VCaP (cell line): ENCODE results near the gene ABCB9.

ENCODE experiments used
- H3K27ac ChIP-seq: fragments of 450-650 bp; 2 replicates; pipeline ENCODE4 v1.5.1; 2017
- CTCF ChIP-seq: fragments of 450-650 bp; conservative IDR thresholded peaks from 2 replicates; pipeline ENCODE4 v1.5.1; 2017; ENCODE audit warnings: mild to moderate bottlenecking, moderate library complexity

Gene ABCB9

DNA sequence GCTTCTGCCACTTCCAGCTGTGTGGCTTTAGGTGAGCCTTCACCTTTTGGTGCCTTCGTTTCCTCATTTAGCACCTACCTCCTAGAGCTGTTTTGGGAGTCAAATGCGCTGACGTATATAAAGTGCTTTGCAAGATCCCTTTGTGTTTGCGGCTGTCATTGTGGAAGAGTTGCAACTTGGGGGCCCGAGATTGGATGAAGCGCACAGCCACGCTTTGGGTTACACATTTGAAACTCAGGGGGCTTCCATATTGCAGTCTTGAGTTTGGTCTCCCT lies 13.6 kb upstream of the ABCB9 start:
- TF ChIP-seq CTCF: no peak
- H3K27ac ChIP-seq: peak overlapping the region; percentile 88

DNA sequence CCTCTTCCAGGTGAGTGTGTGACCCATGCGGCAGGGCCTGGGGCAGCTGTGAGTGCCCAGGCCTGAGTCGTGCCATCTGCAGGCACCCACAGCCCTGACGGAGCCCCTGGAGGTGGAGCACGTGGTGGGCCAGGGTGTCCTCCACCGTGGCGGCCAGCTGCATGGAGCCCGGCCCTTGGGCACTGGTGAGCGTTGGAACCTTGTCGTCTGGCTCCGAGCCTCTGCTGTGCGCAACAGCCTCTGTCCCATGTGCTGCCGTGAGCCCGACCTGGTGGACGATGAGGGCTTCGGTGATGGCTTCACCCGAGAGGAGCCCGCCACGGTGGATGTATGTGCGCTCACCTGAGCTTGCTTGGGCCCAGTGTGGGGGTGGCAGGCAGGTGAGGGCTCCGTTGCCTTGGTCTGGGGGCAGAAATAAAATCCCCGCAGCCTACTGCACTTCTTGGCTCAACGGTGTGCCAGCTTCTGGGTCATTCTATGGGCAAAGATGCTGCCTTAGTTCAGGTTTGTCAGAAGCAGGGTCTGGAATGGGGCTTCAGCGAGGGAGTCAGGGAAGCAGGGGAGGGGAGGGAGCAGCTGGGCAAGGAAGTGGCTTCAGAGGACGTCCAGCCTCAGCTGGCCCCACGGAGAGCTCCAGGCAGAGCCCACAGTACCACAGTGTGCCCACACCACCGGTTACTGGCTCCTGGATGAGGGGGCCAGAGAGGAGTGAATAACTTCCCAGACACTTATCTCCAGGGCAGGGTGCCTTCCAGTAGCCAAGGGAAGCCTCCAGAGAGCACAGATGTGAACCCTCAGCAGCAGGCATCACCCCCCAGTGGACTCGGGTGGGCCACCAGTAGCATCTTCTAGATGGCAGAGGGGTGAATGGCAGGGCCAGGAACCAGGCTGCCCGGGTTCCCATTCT lies 13.0 kb upstream of the ABCB9 start:
- no peak for TF ChIP-seq CTCF
- H3K27ac ChIP-seq: peak overlapping the region; percentile 88; the same call in 1 of the 2 replicates

- H3K27ac ChIP-seq: no peak overlapping the region
- TF ChIP-seq CTCF: no peak
Observed at GRCh38 chr12:122978507-122978955, 12.3 kb upstream of the ABCB9 start.

DNA sequence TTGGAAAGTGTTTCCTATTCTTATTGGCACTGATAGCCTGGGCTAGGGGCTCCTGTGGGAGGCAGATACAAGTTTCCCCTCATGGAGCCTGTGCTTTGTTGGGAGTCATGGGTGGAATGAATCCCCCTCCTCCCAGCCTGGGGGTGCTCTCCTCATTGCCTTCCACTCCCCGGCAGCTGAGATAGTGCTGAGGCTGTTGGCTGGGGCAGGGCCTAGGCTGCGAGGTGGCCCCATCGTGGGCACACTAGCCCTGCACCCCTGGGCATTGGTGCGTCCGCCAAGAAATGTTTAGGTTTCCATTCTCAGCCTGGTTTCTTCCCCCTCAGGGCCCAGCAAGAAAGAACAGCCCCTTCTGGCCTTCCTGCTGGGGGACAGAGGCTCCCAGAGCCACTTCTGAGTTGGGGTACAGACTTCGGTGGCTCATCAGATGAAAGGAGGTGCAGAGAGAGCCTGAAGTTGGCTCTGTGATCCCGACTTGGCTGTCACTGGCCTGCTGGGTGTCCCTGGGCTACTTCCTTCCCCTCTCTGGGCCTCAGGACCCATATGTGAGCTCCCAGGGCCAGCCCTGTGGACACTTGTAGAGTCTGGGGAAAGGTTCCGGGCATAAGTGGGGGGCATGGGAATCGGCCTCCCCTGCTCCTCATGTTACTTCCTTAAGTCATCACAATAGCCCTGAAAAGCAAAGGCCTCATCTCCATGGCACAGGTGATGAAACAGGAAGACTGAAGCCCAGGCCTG lies 11.6 kb upstream of the ABCB9 start:
- no peak for TF ChIP-seq CTCF
- H3K27ac ChIP-seq: no peak overlapping the region

DNA sequence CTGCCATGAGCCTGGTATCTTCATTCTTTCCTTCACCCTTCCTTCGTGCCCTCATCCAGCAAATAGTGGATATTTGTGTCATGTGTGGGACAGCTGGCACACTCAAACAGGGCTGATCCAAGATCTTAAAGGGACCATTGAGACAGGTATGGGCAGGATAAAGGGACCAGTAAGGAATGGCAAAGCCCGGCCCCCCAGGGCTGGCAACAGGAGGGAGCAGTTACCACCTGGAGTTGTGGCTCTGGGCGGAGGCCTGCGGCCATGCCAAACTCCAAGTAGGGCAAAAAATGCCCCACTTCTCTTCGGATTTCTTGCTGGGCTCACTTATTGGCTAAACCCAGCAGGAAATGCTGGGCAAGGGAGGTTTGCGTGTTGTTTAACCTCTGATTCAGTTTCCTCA lies 10.9 kb upstream of the ABCB9 start:
- TF ChIP-seq CTCF: no peak
- no peak overlapping the region for H3K27ac ChIP-seq

DNA sequence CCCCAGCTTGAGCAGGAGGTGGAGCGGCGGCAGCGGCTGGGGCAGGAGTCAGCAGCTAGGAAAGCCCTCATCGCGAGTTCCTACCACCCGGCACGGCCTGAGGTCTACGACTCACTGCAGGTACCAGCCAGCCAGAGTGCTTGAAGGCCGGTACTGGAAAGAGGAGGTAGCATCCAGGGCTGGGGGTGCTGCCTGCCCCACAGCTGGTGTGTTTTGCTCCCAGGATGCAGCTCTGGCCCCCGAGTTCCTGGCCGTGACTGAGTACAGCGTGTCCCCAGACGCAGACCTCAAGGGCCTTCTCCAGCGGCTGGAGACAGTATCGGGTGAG lies 10.3 kb upstream of the ABCB9 start:
- no peak for TF ChIP-seq CTCF
- H3K27ac ChIP-seq: peak overlapping the region; percentile 99; the same call in 1 of the 2 replicates

DNA sequence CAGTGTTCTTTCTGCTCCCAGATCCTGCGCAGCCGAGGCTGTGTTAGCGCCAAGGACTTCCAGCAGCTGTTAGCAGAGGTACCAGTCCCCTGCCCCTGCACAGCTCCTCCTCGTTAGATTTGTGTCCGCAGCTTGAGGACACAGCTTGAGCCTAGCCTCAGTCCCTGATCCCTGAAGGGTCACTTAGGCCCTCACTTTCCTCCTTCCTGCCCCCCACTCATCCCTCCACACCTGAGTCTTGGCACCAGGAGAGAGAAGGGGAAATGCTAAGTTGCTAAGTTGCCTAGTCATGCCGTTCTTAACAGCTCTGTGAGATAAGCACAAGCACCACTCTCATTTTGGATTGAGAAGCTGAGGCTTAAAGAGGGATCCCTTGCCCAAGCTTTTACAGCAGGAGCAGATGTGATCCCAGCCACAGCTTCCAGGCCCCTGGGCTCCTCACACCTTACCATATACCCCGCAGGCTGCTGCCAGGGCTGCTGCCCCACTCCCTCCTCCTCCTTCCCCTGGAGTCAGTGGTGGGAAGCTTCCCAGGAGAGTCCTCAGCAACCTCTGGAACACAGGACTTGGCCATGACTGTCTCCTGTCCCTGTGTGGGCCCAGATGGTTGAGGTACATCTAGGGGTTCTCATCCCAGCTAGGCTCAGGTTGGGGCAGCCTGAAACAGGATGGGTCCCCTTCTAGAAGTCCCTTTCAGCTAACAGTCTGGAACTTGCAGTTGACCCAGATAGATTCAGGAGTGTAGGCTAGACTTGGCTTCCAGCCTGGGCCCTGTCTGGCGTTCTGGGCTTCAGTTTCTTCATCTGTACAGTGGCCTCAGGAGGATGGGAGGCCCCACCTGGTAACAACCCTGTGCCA lies 9.8 kb upstream of the ABCB9 start:
- no peak for TF ChIP-seq CTCF
- H3K27ac ChIP-seq: peak overlapping the region; percentile 99
